ENCODE measurements around the gene MAP2K5.

The MAP2K5 gene

DNA sequence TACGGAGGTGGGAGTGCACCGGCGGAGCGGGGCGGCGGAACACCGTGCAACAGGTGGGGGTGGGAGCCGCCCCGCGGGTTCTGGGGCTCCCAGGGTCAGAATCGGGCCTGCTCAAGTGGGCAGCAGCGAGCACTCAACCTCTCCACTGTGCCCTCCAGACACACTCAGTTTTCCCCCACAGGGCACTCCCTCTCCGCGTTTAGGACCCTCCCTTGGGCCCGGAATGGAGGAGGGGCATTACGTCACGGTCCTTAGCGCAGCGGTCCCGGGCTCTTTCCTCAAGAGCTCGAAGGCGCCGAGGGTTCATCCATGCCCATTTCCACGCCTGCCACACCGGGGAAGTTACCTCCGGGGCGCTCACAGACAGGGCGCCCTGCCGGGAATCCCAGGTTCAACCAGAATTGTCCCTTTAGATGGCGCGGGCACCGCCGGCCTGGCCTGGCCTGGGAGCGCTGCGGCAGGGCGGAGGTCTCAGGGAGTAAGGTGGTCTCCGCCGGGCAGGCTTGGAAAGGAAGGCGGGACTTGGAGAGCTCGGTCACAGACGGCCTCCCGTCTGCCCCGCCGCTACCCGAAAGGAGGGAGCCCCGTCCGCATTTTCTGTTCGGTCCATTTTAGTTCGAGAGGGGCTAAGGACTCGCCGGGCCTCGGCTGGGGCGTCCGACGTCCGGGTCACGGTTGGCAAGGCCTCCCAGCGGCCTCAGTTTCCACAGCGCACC lies 292.2 kb downstream of the MAP2K5 start:
- no peaks in the 10 kb centered on the region for H3K9me3 Mint-ChIP-seq
- intact Hi-C loops (cut with micrococcal nuclease): loop anchor here (5.0 to 10.0 kb wide), 3 partner anchors 332 to 890 kb away; no protein-coding TSS in a partner anchor
- no peaks in the 10 kb centered on the region for H3K36me3 Mint-ChIP-seq (ENCODE audit: low read depth)
- H3K4me1 Mint-ChIP-seq (ENCODE audit: low read depth): peaks cover 73% of the 10 kb centered on the region
- peaks cover 68% of the 10 kb centered on the region for H3K27me3 Mint-ChIP-seq
- H3K27ac Mint-ChIP-seq: peak overlapping the region; percentile 32
- peak overlapping the region; percentile 70 for H3K4me3 Mint-ChIP-seq

DNA sequence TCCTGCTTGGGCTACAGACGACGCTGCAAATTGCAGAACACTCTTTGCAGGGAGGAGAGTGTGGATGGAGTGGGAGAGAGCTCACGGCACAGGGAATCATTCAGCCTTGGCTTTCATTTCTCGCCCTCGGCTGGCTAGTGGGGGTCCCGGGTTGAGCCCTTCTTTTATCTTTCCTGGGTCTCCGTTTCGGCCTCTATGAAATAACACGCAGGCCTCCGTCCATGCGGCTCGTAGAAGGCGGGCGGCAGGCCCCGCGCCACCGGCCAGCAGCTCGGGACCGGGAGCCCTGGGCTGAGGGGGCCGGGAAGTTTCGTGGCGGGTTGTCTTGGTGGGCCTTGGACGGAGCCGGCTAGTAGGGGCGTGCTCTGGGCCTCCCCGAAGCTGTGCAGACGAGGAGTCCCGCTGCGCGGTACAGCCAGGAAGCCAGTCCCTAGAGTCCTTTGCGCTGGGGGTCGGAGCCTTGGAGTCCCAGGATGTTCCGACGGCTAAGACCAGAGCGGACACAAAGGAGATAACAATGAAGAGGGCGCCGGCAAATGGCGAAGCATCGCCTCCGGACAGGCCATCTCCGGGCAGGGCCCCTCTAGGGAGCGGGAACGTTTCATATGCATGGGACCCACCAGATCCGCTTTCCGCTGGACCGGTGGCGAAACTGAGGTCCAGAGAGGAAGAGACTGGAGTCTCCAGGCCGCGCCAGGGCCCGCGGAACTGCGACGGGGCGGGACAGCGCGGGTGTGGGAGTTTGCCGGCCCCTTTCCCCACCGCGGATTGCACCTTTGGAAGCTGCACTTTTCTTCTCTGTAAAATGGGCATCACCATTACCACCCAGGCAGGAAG lies 293.0 kb downstream of the MAP2K5 start:
- Mint-ChIP-seq H3K9me3 (no peaks in the 10 kb centered on the region), H3K27ac (peak overlapping the region; percentile 32), H3K27me3 (peaks cover 60% of the 10 kb centered on the region), H3K4me3 (peak overlapping the region; percentile 70), H3K36me3 (ENCODE audit: low read depth) (no peaks in the 10 kb centered on the region), H3K4me1 (ENCODE audit: low read depth) (peaks cover 69% of the 10 kb centered on the region)
- intact Hi-C loops (cut with micrococcal nuclease): loop anchor here (1.0 to 10.0 kb wide), 3 partner anchors 378 to 891 kb away; no protein-coding TSS in a partner anchor

DNA sequence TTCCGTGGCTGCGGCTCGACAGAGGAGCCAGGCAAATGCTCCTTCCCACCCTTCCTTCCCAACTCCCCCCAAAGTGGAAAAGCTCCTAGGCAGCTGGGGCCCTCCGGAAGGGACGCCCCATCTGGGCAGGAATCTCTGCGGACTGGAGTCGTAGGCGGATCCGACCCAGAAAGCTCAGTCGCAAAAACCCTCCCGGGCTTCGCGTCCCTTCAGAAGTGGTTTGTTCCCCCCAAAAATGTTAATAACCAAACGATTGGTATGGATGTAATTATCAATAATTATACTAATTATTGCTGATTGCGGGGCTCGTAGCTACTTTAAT lies 293.6 kb downstream of the MAP2K5 start:
- Mint-ChIP-seq H3K9me3 (no peaks in the 10 kb centered on the region), H3K4me1 (ENCODE audit: low read depth) (peaks cover 73% of the 10 kb centered on the region), H3K27ac (no peak overlapping the region), H3K4me3 (peak overlapping the region; percentile 70), H3K36me3 (ENCODE audit: low read depth) (no peaks in the 10 kb centered on the region), H3K27me3 (peaks cover 54% of the 10 kb centered on the region)
- intact Hi-C loops (cut with micrococcal nuclease): loop anchor here (1.0 to 10.0 kb wide), 3 partner anchors 379 to 891 kb away; no protein-coding TSS in a partner anchor

DNA sequence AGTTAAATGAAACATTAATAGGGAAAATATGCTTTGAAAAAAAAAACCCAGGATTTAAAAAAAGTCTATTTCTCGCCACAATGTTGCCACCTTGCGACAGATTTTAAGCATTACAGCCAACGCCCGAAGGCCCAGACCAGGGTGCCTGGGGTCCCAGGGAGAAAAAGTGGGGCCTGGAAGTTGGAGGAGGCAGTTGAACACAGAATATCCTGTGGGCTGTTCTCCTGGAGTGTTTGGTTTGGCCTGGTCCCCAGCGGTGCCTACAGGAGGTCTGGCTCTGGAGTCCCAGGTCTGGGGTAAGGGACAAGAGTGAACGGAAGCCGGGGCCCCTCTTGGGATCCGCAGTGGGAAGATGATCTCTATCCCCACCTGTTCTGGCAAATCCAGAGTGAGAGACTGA lies 294.0 kb downstream of the MAP2K5 start:
- Mint-ChIP-seq H3K4me1 (ENCODE audit: low read depth) (peaks cover 76% of the 10 kb centered on the region), H3K27me3 (peaks cover 50% of the 10 kb centered on the region), H3K4me3 (no peak overlapping the region), H3K36me3 (ENCODE audit: low read depth) (no peaks in the 10 kb centered on the region), H3K27ac (no peak overlapping the region), H3K9me3 (no peaks in the 10 kb centered on the region)
- intact Hi-C loops (cut with micrococcal nuclease): loop anchor here (1.0 to 10.0 kb wide), 3 partner anchors 379 to 892 kb away; no protein-coding TSS in a partner anchor

DNA sequence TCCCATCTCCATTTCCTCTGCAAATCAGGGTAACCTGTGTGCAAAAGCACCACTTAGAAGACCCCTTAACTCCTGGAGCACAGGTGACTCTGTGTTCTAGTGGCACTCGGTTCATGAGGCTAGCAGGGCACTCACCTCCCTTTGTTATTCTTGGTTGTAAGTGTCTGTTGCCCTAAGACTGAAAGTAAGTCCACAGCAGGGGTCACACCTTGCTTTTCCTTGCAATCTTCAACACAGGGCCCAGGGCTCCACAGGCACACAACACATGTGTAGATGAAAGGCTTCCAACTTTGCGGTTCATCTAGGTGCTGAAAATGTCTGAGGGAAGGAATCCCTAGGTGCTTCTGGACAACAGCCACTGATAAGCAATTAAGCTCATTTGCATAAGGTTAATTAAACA lies 294.5 kb downstream of the MAP2K5 start:
- Mint-ChIP-seq H3K36me3 (ENCODE audit: low read depth) (no peaks in the 10 kb centered on the region), H3K9me3 (no peaks in the 10 kb centered on the region), H3K27me3 (peaks cover 46% of the 10 kb centered on the region), H3K4me1 (ENCODE audit: low read depth) (peaks cover 79% of the 10 kb centered on the region), H3K27ac (no peak overlapping the region), H3K4me3 (no peak overlapping the region)
- intact Hi-C loops (cut with micrococcal nuclease): loop anchor here (1.0 to 10.0 kb wide), 3 partner anchors 380 to 892 kb away; no protein-coding TSS in a partner anchor

DNA sequence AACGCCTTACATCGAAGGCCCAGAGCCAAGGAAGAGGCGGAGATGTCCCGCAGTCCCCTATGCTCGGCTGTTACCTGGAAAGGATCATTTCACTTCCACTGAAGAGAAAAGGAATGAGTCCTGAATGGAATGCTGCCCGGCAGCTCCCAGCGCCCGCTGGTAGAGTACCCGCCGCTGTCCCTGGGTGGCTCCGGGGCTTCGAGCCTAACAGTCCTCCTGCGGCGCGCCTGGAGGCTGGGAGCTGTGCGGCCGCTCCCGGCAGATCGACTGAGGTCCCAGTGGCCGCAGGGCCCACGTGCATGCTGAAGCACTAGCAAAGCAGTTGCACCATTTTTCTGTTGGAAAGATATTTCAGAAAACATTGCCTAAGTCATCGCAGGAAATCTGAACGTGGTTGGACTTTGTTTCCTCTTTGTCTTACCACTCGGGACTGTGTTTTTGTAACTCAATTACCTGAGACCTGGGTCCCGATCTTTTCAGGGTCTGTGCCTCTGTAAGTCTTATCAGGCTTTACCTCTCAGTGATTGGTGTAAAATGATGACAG lies 296.4 kb downstream of the MAP2K5 start:
- Mint-ChIP-seq H3K4me1 (ENCODE audit: low read depth) (peaks cover 62% of the 10 kb centered on the region), H3K36me3 (ENCODE audit: low read depth) (no peaks in the 10 kb centered on the region), H3K9me3 (no peaks in the 10 kb centered on the region), H3K27me3 (peaks cover 29% of the 10 kb centered on the region), H3K4me3 (peak overlapping the region; percentile 37), H3K27ac (peak overlapping the region; percentile 83)
- intact Hi-C loops (cut with micrococcal nuclease): loop anchor here (10.0 kb wide), 2 partner anchors 454 to 894 kb away; no protein-coding TSS in a partner anchor

DNA sequence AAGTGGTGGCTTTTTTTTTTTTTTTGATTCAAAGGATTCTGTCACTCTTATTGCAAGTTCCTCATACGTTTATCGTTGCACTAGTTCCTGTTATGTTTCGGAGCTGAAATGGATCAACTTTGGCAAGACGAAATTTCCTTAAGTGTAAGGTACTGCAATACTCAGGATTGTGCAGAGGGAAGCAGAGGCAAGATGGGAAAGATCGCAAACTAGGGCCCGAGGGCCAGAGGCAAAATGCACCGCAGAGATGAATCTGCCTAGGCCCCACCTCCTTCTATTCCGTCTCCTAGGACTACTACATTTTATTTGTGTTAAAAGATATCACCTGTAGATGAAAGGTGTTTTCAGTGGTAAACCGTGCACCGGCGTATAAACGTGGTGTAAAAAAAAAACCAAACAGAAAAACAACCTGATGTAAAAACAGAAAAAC lies 297.0 kb downstream of the MAP2K5 start:
- H3K36me3 Mint-ChIP-seq (ENCODE audit: low read depth): no peaks in the 10 kb centered on the region
- H3K9me3 Mint-ChIP-seq: no peaks in the 10 kb centered on the region
- H3K27ac Mint-ChIP-seq: peak overlapping the region; percentile 83
- peaks cover 23% of the 10 kb centered on the region for H3K27me3 Mint-ChIP-seq
- intact Hi-C loops (cut with micrococcal nuclease): loop anchor here (10.0 kb wide), 2 partner anchors 455 to 895 kb away; no protein-coding TSS in a partner anchor
- peak overlapping the region; percentile 75 for H3K4me3 Mint-ChIP-seq
- peaks cover 56% of the 10 kb centered on the region for H3K4me1 Mint-ChIP-seq (ENCODE audit: low read depth)

DNA sequence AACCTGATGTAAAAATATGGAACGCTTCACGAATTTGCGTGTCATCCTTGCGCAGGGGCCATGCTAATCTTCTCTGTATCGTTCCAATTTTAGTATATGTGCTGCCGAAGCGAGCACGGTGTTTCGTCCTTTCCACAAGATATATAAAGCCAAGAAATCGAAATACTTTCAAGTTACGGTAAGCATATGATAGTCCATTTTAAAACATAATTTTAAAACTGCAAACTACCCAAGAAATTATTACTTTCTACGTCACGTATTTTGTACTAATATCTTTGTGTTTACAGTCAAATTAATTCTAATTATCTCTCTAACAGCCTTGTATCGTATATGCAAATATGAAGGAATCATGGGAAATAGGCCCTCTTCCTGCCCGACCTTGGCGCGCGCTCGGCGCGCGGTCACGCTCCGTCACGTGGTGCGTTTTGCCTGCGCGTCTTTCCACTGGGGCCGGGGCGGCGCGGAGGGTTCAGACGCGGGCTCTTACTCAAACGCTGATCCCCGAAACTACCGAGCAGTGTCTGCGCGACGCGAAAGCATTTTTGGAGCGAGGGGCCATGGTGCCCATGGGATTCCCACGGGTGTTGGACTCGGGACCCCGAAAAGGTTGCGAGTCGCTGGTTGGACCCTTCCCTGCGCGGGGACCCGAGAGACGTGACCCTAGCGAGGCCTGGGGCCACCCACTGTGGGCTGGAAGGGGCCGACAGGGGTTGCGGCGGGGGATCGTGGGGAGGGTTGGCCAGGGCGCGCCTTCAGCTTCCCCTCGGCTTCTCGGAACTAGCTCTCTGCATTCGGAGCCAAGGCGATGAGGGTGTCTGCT lies 297.6 kb downstream of the MAP2K5 start, which contains the start of gene RNU6-1:
RNU6-1 (minus strand) TSS at position 117 of the 820 bp plus-strand sequence.
- intact Hi-C loops (cut with micrococcal nuclease): loop anchor here (5.0 to 10.0 kb wide), 3 partner anchors 318 to 895 kb away; partner anchors contain the start of gene C15orf61
- Mint-ChIP-seq H3K27ac (peak within 1 kb of the TSS; percentile 83), H3K36me3 (ENCODE audit: low read depth) (no peaks in the 10 kb centered on the region), H3K4me3 (peak within 1 kb of the TSS; percentile 75), H3K9me3 (no peaks in the 10 kb centered on the region), H3K4me1 (ENCODE audit: low read depth) (peaks cover 49% of the 10 kb centered on the region), H3K27me3 (peaks cover 17% of the 10 kb centered on the region)

DNA sequence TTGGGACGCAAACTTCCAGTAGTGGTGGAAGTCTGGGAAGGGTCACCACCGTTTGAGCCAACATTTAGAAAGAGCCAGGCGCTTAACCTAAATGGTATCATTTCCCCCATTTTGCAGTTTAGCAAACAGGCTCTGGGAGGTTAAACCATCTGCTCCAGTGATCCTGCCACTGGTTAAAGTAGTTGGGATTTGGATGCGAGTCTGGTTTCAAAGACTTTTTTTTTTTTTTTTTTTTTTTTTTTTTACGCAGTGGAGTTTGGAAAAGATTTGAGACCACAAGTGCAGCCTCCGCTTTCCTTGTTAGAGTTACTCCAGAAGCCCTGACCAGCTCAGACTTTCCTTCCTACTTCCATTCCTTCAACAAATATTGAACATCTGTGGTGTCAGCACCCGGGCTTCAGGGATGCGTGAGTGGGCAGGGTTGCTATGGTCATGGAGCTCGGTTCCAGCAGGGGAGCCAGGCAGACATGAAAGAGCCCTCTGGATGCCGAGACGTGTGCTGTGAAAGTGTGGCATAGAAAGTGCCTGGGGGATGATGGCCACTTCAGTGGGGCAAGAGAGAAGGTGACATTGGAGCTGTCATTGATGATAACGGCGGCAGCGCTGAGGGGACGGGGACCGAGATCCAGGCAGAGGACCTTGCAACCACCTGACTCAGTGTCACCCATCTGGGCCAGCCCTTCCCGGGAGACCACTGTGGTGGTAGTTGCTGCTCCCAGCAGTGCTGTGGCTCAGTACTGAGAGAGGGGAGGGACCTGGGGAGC lies 298.4 kb downstream of the MAP2K5 start:
- intact Hi-C loops (cut with micrococcal nuclease): loop anchor here (5.0 kb wide), 1 partner anchor 319 kb away; the partner anchor contains the start of gene C15orf61

DNA sequence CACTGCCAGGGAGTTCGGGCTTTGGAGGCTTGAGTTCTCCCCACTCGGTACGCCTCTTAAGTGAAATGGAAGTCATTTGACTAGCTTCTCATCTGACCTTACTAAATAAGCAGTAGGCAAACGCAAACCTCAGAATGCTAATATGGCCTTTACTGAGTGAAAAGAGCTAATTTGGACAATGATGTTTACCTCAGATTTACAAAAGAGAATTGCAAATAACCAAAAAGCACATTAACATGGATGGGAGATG lies 298.9 kb downstream of the MAP2K5 start:
- Mint-ChIP-seq H3K27ac (peak overlapping the region; percentile 83), H3K9me3 (no peaks in the 10 kb centered on the region), H3K36me3 (ENCODE audit: low read depth) (no peaks in the 10 kb centered on the region), H3K4me3 (peak overlapping the region; percentile 75), H3K4me1 (ENCODE audit: low read depth) (peaks cover 38% of the 10 kb centered on the region), H3K27me3 (peaks cover 5% of the 10 kb centered on the region)
- intact Hi-C loops (cut with micrococcal nuclease): loop anchor here (5.0 kb wide), 1 partner anchor 319 kb away; the partner anchor contains the start of gene C15orf61

More for the DNA sequence above, 298.4 kb downstream of the MAP2K5 start:
- peak overlapping the region; percentile 75 for H3K4me3 Mint-ChIP-seq
- no peaks in the 10 kb centered on the region for H3K9me3 Mint-ChIP-seq
- peaks cover 42% of the 10 kb centered on the region for H3K4me1 Mint-ChIP-seq (ENCODE audit: low read depth)
- H3K27ac Mint-ChIP-seq: peak overlapping the region; percentile 83
- H3K36me3 Mint-ChIP-seq (ENCODE audit: low read depth): no peaks in the 10 kb centered on the region
- peaks cover 9% of the 10 kb centered on the region for H3K27me3 Mint-ChIP-seq

DNA sequence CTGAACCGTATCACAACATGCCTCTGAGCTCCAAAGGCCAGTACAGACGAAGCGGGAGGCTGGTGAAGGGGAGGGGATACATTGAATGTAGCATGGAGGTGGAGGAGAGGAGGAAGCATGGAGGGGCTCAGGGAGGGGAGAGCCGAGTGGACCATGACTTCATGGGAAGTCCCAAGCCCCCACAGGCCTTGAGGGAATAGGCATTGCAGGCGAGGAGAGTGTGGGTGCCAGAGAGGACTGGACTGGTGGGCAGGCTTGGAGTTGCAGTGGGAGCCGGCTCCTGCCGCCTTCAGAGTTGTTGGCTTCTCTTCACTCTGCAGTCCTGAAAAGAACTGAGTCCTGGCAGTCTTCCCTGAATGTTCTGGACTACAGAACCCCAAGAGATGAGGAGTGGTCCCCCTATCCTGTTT lies 300.6 kb downstream of the MAP2K5 start:
- H3K27me3 Mint-ChIP-seq: no peaks in the 10 kb centered on the region
- H3K4me3 Mint-ChIP-seq: no peak overlapping the region
- H3K36me3 Mint-ChIP-seq (ENCODE audit: low read depth): no peaks in the 10 kb centered on the region
- intact Hi-C loops (cut with micrococcal nuclease): loop anchor here (5.0 kb wide), 1 partner anchor 321 kb away; the partner anchor contains the start of gene C15orf61
- no peaks in the 10 kb centered on the region for H3K9me3 Mint-ChIP-seq
- peak overlapping the region; percentile 14 for H3K27ac Mint-ChIP-seq
- peaks cover 26% of the 10 kb centered on the region for H3K4me1 Mint-ChIP-seq (ENCODE audit: low read depth)

DNA sequence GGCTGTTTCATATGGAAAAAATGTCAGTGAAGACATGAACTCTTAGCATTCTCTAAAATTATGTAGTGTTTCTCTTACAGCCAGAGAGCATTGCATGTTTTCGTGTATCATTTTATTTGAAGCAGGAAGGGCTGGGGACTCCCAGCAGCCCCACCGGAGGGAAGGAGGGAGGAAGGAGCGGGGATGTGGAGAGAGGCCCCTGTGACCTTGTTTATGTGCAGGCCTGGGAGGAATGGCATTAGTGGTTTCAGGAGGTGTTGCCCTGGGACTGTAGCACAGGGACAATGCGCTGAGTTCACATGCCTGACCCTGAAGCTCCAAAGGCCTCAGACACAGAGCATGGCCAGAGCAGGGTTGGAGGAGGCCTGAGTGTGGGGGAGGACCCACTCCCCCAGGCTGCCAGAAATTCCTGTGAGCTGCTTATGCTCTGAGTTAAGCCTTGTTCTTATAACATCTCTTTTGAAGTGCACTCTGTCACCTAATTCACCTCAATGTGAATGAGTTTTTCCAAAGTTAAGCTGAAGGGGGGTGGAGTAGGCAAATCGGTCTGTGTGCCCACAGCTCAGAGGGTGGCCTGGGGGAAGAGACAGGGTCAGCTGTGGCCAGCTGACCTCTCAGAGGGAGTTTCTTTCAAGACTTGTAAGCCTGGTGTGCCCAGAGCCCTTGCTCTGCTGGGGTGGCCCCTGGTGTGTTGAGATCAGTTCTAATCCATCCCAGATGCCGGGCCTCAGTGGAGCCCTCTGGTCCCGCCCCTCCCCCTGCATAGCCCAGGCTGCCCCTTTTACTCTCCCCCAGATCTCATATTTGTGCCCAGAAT lies 301.3 kb downstream of the MAP2K5 start:
- no peak overlapping the region for H3K27ac Mint-ChIP-seq
- no peaks in the 10 kb centered on the region for H3K27me3 Mint-ChIP-seq
- intact Hi-C loops (cut with micrococcal nuclease): loop anchor here (5.0 kb wide), 1 partner anchor 321 kb away; the partner anchor contains the start of gene C15orf61
- H3K4me1 Mint-ChIP-seq (ENCODE audit: low read depth): peaks cover 19% of the 10 kb centered on the region
- H3K9me3 Mint-ChIP-seq: no peaks in the 10 kb centered on the region
- H3K36me3 Mint-ChIP-seq (ENCODE audit: low read depth): no peaks in the 10 kb centered on the region
- no peak overlapping the region for H3K4me3 Mint-ChIP-seq

Measured in dendritic cell treated with granulocyte-macrophage colony-stimulating factor and Interleukin-4, amounts not matched to agents 40 ng/mL and 50 ng/mL, for 4 days (primary cell).